Measurements from ENCODE around the gene L3MBTL4.

- no peak for TF ChIP-seq POLR2A (IDR thresholded peaks at IDR 0.05)
- TF ChIP-seq, protein P1, sequence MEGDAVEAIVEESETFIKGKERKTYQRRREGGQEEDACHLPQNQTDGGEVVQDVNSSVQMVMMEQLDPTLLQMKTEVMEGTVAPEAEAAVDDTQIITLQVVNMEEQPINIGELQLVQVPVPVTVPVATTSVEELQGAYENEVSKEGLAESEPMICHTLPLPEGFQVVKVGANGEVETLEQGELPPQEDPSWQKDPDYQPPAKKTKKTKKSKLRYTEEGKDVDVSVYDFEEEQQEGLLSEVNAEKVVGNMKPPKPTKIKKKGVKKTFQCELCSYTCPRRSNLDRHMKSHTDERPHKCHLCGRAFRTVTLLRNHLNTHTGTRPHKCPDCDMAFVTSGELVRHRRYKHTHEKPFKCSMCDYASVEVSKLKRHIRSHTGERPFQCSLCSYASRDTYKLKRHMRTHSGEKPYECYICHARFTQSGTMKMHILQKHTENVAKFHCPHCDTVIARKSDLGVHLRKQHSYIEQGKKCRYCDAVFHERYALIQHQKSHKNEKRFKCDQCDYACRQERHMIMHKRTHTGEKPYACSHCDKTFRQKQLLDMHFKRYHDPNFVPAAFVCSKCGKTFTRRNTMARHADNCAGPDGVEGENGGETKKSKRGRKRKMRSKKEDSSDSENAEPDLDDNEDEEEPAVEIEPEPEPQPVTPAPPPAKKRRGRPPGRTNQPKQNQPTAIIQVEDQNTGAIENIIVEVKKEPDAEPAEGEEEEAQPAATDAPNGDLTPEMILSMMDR (IDR thresholded peaks at IDR 0.05), result no peak
These were observed 405.0 kb downstream of the L3MBTL4 start for GRCh38 chr18:6009756-6010155.
